HL-60 (cell line): ENCODE results near the gene ITGA5.

Experiments used
- CTCF ChIP-seq: IDR thresholded peaks from one replicate; pipeline ENCODE4 v1.5.1; 2011; ENCODE audit warnings: low read length, control low read depth, inconsistent platforms; ENCODE audit not compliant: insufficient read depth
- GABPA ChIP-seq: IDR thresholded peaks from 2 replicates; pipeline ENCODE4 v1.6.1; 2012; ENCODE audit warnings: low read depth
- POLR2AphosphoS5 ChIP-seq: IDR thresholded peaks from 2 replicates; pipeline ENCODE4 v1.6.1; 2012; ENCODE audit warnings: low read depth
- REST ChIP-seq: IDR thresholded peaks from 2 replicates; pipeline ENCODE4 v1.6.1; 2012; ENCODE audit warnings: low read depth; ENCODE audit not compliant: insufficient replicate concordance

GRCh38 chr12:54407183-54407905, 11.7 kb downstream of the ITGA5 start:
- TF ChIP-seq CTCF (no peak), POLR2AphosphoS5 (no peak), GABPA (no peak), REST (no peak)
